ENCODE results near the gene HSPB9.

DNA sequence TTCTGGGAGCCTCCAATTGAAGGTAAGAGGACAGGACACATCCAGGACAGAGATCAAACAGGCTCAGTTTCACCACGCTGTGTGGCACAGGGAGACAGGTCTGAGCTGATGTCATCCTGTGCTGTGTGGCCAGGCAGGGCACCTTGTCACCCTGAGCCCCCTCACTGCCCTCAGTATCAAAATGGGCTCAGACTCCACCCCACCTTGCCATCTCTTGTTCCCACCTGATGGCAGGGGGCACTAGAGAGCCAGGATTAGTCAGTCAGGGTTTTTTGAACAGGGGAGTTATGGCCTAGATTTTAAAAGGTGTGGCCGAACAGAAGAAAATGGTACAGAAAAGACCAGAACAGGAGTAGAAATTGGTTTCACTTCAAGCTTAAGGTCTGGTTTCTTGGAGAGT, 4.1 kb upstream of the HSPB9 start:
- TF ChIP-seq ZFX (IDR thresholded peaks at IDR 0.05), result no peak
- TF ChIP-seq, protein P1, sequence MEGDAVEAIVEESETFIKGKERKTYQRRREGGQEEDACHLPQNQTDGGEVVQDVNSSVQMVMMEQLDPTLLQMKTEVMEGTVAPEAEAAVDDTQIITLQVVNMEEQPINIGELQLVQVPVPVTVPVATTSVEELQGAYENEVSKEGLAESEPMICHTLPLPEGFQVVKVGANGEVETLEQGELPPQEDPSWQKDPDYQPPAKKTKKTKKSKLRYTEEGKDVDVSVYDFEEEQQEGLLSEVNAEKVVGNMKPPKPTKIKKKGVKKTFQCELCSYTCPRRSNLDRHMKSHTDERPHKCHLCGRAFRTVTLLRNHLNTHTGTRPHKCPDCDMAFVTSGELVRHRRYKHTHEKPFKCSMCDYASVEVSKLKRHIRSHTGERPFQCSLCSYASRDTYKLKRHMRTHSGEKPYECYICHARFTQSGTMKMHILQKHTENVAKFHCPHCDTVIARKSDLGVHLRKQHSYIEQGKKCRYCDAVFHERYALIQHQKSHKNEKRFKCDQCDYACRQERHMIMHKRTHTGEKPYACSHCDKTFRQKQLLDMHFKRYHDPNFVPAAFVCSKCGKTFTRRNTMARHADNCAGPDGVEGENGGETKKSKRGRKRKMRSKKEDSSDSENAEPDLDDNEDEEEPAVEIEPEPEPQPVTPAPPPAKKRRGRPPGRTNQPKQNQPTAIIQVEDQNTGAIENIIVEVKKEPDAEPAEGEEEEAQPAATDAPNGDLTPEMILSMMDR (conservative IDR thresholded peaks at IDR 0.05), result no peak; the same call in 1 of the 2 replicates

All from C4-2B (cell line).